Neural cell (in vitro differentiated cells): ENCODE results near the gene AHRR.
"Not testable (repeated sequence)": the region's sequence is repeated elsewhere in the genome, so short reads cannot be mapped to it uniquely, and the experiment has no call there.

Experiments used
- CTCF ChIP-seq: fragments of 450-650 bp; IDR thresholded peaks from 2 replicates; pipeline ENCODE4 v1.5.1; 2014; ENCODE audit warnings: antibody characterized with exemption, mild to moderate bottlenecking, moderate library complexity; ENCODE audit not compliant: poor library complexity, severe bottlenecking
- EP300 ChIP-seq: fragments of 450-650 bp; conservative IDR thresholded peaks from 2 replicates; pipeline ENCODE4 v1.6.1; 2014; ENCODE audit warnings: antibody characterized with exemption, mild to moderate bottlenecking, moderate library complexity; ENCODE audit not compliant: poor library complexity, severe bottlenecking
- EZH2 ChIP-seq: fragments of 200-600, 300-800 bp; shearing (Covaris generic), sonication (generic); IDR thresholded peaks from 2 replicates; pipeline ENCODE4 v1.6.1; 2014; ENCODE audit warnings: antibody characterized with exemption, low read length, borderline replicate concordance, mild to moderate bottlenecking; ENCODE audit not compliant: insufficient read depth, poor library complexity, severe bottlenecking
- MXI1 ChIP-seq: fragments of 450-650 bp; conservative IDR thresholded peaks from 2 replicates; pipeline ENCODE4 v1.6.1; 2014; ENCODE audit warnings: antibody characterized with exemption, mild to moderate bottlenecking; ENCODE audit not compliant: poor library complexity, severe bottlenecking
- POLR2AphosphoS5 ChIP-seq: IDR thresholded peaks from 2 replicates; pipeline ENCODE4 v1.6.1; 2012
- RAD21 ChIP-seq: fragments of 450-650 bp; conservative IDR thresholded peaks from 2 replicates; pipeline ENCODE4 v1.6.1; 2014; ENCODE audit warnings: antibody characterized with exemption, mild to moderate bottlenecking, moderate library complexity
- REST ChIP-seq: IDR thresholded peaks from 2 replicates; pipeline ENCODE4 v1.6.1; 2012; ENCODE audit warnings: borderline replicate concordance
- SMC3 ChIP-seq: fragments of 450-650 bp; conservative IDR thresholded peaks from 2 replicates; pipeline ENCODE4 v1.6.1; 2014; ENCODE audit warnings: antibody characterized with exemption, mild to moderate bottlenecking, moderate library complexity; ENCODE audit not compliant: poor library complexity
- TAF1 ChIP-seq: IDR thresholded peaks from 2 replicates; pipeline ENCODE4 v1.6.1; 2012; ENCODE audit warnings: low read depth

GRCh38 chr5:384576-384975 is 63.1 kb downstream of the AHRR start:
- TF ChIP-seq CTCF, POLR2AphosphoS5, EZH2, RAD21, EP300, REST, MXI1, TAF1, SMC3: not testable (repeated sequence)
